Measurements from ENCODE around the gene EYS. TPM values are rescaled to one million over a fixed set of nuclear protein-coding genes. Genes with fewer than 3 reads are reported as not detected.
"Not testable (repeated sequence)": the region's sequence is repeated elsewhere in the genome, so short reads cannot be mapped to it uniquely, and the experiment has no call there.

EYS gene
- total RNA-seq, 1 donor from 2014 or later = 0.69 TPM

DNA sequence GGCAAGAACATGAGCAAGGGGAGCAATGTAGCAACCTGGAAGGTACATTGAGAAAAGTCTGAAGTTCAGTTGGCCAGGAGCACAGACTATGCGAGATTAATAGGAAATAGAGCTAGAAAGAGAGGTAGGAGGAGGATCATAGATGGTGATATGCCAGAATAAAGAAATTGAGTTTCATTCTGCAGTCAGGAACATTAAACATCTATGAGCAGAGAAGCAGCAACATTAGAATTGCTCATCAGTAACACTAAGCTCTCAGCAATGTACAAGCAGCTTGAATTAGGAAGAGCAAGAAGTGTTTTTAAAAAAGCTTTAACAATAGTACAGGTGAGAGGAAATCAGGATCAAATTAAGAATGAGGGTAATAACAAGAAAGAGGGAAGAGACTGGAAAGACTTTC is 1603.5 kb downstream of the EYS start:
- no peak for DNase-seq

DNA sequence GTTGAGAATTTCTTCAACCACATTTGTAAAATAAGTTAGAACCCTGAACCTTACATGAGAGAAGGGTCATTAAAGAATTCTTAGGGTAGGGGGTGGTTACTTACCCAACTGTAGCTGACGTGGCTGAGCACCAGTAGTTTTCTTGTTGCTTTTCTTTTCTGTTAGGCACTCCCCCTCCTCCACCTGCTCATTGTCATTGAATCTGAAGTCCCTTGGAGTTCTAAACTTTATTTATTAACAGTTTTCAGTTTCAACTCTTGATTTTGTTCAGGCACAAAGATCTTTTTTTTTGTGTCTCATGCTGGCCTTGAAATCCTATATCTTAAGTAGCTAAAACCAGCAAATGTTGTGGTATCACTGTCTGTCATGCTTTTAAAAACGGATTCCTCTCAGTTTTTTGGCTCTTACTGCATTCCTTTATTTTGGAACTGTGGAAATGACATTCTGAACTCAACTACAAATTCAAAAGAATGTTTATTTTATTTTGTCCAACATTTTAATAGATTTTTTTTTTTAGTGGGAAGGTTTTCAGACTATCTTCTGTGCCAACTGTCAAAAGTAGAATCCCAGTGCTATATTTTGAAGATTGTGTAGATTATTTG is 1606.2 kb downstream of the EYS start:
- no peak for DNase-seq

DNA sequence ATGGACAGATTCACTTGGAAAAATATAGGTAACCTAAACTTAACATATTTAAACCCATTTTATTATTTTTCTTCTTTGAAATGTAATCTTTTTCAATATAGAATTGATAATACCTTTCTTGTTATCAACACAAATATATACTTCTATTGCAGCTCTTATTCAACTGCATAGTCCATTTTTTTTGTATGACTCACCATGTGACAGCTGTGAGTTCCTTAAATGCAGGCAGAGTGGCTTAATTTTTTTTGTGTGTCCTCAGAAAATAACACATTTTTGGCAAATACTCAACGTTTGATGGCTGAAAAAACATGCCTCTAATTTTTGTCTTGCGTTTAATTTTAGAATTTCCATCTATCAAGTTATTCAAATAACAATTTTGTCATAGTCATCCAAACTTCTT is 1616.7 kb downstream of the EYS start:
- DNase-seq = no peak

DNA sequence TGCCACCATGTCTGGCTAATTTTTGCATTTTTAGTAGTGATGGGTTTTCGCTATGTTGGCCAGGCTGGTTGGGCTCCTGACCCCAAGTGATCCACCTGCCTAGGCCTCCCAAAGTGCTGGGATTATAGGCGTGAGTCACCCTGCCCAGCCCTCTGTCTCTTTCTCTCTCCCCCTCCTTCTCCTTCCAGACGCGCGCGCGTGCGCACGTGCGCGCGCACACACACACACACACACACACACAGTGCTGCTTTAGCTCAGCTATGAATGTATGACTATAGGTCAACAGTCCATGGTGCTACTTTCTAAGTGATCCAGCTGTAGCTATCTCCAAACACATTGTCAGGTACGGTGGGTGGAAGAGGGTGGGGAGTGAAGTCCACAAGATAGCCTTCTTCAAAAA is 1621.9 kb downstream of the EYS start:
- DNase-seq = no peak

DNA sequence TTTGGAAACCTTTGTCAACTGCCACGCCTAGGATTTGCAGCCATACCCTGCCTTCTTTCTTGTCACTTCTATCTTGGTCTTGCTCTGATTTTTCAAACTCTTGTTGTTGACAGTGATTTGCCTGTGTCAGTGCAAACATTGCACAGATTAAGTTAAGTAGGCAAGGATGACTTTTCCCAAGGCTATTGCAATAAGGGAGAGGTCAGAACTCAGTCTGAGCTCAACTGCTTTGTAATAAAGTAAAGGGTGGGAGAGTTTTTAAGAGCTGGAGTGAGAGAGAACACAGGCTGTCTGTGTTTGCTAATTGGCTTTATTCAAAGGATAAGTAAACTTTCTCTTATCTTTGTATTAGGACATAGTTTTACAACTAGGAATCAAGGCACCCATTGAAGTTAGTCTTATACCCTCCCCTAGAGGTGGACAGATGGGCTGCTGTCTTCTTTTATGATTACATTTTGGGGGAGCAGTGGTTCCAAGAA is 1622.8 kb downstream of the EYS start:
- DNase-seq = no peak

DNA sequence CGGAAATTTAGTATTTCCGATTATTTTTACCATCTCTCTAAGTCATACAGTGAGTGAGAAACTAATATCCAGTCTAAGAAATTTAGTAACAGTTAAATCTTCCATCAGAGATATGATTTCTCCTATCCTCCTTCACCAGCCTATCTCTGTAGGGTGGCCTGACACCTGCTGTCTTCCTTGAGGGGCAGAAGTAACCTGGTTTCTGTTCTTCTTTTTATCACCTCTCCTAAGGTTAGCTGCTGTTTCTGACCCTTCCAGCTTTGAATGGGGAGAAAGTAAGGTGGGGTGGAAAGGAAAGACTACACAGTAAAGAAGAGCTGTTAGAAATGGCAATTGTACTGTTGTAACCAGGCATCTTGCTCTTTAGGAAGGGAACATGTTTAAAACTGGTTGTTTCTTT is 1623.8 kb downstream of the EYS start:
- no peak for DNase-seq

DNA sequence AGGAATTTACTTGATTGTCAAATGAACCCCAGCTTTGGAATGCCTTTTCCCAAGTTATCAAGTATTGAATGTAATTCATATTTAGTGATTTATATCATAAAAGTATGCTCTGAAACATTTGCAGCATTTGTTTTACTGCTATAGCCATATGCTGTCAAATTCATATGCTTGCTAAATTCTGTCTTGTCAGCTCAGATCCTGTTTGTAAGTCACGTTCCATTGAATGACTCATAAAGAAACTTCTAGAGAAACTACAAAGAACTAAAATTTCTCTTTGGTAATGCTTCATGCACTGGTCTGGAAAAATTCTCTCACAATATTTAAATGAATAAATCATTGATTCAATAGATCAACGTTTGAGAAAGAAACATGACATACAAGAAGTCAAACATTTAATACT is 1625.6 kb downstream of the EYS start:
- DNase-seq = no peak

DNA sequence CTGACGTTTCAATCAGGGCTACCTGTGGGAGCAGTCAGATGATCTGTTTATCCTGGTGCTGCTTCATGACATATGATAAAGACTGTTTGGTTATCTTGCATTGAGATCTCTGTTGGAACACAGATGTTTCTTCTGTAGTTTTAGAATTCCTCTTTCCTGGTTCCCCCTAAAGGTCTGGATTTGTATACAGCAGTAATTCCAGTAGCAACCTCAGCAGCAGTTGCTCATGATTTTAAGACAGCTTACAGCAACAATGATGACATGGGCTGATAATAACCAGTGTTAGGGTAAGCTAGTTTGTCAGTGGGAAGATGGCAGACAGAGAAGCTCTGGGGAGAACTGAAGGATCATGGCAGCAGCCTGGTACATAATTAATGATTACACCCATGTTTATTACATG is 1632.0 kb downstream of the EYS start:
- no peak for DNase-seq

DNA sequence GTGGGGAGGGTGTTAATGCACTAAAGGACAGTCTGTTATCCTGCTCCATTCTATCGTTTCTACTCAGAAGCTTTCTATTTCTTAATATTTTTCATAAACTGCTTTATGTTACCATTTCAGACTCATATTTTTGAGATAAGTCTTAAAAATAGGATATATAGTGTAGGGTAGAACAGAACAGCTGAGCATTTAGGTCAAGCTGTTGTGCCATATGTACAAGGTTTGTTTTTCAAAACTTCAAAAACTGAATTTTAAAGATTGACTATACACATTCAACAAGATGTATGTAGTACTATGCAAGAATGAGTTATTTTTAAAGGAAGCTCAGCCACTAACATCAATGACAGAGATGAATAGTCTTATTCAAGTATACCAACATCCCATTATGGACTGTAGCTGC is 1634.3 kb downstream of the EYS start:
- no peak for DNase-seq

DNA sequence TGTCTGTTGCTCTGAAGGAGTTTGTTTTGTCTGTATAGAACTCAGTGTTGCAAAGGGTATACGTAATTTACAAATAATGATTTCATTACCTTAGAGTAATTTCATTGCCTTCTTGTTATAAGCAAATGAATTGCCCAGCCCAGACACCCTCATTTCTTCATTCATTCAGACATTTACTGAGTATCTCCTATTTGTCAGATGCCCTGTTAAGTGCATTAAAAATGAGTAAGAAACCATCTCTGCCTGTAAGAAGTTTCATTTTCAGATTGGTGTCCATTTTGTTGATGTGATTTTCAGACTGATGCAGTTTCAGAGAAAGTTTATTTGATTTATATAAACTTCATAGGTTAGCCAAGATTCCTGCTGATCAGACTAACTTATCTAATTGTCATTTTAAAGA is 1642.1 kb downstream of the EYS start:
- DNase-seq = no peak

DNA sequence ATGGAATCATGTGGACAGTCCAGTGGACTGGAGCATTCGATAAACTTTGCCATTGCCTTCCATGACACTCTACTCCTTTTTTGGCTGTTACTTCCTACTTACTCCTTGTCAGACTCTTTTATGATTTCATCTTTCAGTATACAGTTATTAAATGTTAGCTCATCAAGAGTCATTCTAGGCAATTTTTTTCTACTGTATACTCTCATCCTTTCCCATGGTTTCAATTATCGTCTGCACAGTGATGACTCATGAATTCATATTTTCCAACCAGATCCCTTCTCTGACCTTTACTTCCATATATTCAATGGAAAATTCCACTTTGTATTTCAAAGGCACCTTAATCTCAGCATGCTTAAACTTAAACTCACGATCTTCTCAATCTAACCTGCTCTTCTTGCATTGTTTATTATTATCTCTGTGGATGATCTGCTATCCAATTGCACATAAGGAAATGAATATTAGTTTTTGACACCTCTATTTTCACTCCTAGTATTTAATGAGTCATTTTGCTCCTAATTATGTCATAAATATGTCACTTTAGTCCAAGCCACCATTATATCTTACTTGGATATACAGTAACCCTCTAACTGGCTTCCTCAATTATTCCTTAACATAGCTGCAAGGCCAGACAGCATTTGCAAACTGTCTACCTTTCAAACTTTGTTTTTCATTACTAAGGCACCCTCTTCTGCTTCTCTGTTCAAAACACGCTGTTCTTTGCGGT is 1643.9 kb downstream of the EYS start:
- DNase-seq = no peak

DNA sequence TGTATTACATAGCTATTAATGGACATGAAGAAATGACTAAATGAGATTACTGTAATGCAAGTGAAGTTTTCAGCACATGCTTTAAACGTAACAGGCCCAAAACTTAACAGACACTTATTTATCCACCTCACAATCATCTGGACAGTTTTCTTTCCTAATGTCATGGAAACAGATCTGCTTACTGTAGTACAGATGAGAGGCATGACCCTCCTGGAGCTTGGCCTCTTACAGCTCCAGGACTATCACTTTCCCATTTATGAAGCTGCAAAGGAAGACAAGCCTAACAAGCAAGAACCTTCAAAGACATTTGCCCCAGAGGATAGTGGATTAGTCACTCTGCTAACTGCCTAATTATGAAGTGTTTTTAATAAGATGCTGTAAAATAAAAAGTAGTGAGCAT is 1652.2 kb downstream of the EYS start:
- no peak for DNase-seq

DNA sequence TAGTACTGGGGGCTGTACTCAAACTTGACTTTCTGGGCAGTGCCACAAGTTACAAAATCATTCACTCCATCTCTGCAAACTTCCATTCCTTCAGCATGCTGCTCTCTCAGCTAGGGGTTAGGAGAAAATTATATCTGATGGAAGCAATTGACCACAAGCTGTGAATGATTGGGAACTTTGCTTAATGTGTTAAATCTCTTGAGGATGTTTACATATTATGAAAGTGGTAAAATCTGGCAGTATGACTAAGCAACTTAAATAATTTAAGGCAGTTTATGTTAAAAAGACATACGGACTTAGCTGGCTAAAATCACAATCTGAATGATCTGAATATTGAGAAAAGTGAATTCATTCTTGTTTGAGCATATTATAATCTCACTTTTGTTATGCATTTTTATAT is 1656.4 kb downstream of the EYS start:
- no peak for DNase-seq

DNA sequence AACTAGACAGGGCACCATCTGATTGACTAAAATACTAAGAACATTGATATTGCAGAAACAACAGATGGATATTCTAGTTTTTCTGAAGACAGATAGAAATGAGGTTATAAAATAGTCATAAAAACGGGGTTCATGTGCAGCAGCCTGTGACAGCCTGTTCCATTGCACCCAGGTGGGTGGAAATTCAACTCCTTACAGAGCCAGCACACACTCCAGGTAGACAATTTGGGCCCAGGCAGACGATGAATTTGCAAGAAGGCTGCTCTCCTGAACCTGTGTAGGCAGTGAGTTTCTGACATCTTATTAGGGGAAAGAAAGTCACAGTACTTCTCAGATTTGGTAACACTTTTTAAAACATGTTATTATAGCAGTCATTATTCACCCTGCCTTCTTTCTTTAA is 1657.3 kb downstream of the EYS start:
- no peak for DNase-seq

DNA sequence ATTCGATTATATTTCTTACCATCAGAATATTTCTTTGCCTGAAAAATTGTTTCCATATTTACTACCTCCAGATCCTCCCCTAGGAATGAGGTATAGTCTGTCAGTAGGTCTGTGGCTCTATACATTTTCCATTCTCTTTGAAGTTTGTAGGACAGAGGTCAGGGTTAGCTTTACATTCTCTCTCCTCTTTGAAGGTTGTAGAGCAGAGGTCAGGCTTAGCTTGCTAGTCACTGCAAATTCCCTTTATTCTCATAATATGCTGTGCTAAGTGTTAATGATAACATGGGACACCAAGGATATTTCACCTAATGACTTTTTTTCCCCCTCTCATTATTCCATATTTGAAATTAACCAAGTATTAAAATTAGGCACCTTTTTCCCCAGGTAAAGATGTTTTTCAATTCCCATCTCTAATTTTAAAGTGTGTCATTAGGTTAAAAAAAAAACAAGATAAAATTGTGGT is 1660.2 kb downstream of the EYS start:
- no peak for DNase-seq

DNA sequence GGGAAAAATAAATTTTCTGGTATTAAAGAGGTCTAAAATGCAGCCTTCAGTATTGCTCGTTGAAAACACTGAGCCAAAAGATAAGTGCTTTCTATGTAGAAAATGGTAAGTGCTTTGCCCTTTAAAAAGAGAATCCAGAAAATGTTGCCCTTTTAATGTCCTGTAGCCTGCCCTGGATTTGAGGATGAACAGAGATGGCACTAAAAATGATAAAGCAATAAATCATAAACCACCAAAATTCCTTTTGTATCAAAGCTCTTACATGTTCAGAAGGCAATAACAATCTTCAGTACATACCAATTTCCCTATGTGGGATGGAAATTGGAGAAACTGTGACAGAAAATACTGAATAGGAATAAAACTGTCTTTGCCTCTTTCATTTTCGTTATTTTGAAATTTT is 1665.7 kb downstream of the EYS start:
- no peak for DNase-seq

DNA sequence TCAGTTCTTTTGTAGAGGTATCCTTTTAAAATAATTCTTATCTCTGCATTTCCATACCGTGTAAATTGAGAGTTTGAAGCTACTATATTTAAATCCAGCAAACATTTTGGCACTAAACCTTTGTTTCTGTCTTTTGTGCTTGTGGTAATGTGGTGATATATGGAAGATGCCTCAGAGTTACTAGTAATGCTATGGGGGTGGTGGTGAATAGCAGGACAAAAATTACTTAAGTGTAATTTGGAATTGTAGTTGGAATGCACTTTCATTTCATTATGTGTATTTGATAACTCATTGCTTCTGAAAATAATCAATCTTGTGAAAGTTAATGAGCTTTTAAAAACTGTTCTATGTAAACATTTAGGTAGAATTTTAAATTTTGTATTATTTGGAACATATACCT is 1666.9 kb downstream of the EYS start:
- no peak for DNase-seq

DNA sequence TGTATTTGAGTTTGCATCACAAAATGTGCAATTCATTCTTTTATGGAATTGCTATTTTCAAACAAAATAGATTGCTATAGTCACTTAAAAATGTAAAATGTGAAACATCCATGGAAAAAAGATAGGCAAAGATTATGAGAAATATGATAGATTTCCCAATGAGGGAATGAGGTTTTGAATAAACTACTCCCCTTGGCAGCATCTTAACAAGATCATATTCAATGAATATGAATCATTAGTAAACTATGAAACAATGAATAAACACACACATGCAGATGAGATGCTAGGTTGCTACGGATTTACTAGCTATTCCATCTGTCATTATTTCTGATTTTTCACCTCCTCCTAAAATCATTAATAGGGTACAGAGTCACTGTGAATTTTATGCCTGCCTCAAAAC is 1669.6 kb downstream of the EYS start:
- DNase-seq = no peak

DNA sequence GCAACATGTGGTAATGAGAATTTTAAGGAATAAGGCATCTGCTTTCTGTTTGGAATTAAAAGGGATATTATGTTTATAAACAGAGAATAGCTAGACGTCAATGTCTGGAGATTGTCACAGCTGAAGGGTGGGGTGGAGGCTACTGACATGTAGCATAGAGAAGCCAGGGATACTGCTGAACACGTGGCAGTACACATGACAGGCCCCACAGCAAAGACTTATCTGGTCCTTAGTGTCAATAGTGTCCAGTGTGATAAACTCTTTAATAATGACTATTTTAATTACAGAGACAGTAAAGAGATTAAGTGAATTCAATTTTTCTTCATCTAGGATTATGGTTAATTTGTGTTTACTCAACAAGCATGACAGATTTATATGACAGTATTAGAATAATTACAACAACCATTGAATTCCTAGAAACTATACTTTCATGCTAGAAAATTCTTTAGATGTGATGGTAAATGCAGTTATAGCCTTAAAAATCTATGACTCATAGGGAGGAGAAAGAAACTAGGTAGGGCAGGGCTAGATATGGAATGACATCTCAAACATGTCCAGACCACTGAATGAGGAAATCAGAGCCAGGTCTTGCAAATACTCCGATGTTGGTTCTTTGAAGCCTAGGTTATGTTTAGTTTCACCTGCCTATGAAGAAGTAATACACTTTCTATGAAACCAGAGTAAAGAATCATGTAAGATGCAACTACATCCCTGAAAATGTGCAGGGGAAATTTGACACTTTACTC is 1671.9 kb downstream of the EYS start:
- no peak for DNase-seq

DNA sequence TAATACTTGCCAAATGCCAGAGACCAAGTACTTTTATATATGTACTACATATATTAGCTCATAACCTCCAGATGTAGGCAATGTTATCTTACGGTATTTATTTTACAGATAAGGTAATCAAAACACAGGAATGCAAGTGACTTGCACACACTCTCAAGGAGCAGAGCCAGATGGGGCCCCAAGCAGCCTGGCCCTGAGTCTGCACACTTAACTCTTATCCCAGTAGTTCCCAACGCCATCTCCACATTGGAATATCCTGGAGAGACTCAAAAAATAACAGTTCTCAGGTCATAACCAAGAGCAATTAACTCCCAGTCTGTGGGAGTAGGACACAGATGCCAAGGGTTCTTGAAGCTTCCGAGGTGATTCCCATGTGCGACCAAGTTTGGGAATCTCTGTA is 1672.7 kb downstream of the EYS start:
- no peak for DNase-seq

DNA sequence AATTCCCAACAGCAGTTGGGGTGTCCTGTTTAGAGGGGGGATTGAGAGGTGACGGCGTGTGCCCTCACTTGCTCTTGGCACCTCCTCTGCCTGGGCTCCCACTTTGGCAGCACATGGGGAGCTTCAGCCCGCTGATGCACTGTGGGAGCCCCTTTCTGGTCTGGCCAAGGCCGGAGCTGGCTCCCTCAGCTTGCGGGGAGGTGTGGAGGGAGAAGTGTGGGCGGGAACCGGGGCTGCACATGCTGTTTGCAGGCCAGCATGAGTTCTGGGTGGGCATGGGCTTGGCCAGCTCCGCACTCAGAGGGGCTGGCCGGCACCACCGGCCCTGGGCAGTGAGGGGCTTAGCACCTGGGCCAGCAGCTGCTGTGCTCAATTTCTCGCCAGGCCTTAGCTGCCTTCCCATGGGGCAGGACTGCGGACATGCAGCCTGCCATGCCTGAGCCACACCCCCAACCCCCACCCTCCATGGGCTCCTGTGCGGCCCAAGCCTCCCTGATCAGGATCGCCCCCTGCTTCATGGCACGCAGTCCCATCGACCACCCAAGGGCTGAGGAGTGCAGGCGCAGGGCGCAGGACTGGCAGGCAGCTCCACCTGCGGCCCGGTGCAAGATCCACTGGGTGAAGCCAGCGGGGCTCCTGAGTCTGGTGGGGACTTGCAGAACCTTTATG is 1675.9 kb downstream of the EYS start:
- DNase-seq = not testable (repeated sequence)

DNA sequence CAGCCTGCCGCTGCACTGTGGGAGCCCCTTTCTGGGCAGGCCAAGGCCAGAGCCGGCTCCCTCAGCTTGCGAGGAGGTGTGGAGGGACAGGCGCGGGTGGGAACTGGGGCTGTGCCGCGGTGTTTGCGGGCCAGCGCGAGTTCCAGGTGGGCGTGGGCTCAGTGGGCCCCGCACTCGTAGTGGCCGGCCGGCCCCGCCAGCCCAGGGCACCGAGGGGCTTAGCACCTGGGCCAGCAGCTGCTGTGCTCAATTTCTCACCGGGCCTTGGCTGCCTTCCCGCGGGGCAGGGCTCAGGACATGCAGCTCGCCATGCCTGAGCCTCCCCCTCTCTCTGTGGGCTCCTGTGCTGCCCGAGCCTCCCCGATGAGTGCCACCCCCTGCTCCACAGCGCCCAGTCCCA is 1683.3 kb downstream of the EYS start:
- DNase-seq = no peak

DNA sequence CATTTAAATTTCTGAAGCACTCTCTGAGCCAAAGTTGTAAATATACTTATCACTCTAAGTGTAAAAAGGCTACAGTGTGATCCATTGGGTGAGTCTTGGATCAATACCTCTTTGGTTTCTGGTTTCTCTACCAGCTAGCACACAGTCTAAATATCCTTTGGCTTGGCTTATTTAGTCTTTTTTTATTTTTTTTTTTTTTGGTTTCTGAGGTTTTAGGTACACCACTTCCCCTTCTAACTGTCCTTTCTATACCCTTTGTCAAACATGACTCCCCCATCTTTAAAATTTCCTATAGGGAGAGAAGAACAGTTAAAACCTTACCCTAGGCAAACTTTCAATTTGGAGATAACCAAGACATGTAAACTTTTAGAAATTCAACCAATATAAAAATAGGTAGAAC is 1692.4 kb downstream of the EYS start:
- DNase-seq = no peak
